Stimulated activated CD8-positive, alpha-beta memory T cell treated with anti-CD3 and anti-CD28 coated beads, Interleukin-7, amount 100 ng/mL, for 4 hours (primary cell): Measurements from ENCODE around the gene SNRNP25.
"Not testable (repeated sequence)": the region's sequence is repeated elsewhere in the genome, so short reads cannot be mapped to it uniquely, and the experiment has no call there.

ENCODE experiments used
- DNase-seq, 2 donors: peaks; one replicate each; pipeline ENCODE4 v3.0.0-alpha.2; 2020; ENCODE audit warnings: low read depth in 2 of 2

The SNRNP25 gene

GRCh38 chr16:41439-42068 is 12.1 kb upstream of the SNRNP25 start:
- no peak for DNase-seq

GRCh38 chr16:42069-42457 is 11.6 kb upstream of the SNRNP25 start:
- DNase-seq: no peak

DNA sequence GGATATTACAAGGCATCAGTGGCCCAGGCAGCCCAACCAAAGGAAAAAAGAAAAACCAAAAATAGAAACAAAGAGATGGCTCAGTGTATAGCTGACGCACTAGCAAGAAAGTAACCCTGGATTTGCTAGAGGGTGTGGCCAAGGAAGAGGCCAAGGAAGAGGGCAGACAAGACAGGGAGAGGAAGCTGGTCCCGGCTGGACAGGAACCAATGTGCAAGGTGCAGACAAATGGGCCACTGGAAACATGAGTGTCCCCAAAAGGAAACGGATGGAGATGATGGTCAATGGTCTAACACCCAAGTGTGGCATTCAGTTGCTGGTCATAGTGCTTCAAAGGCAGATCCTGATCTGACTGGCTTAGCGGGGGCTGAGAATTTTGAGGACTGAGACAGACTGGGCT is 10.9 kb upstream of the SNRNP25 start:
- no peak for DNase-seq

GRCh38 chr16:43294-43693 is 10.3 kb upstream of the SNRNP25 start:
- DNase-seq: no peak

GRCh38 chr16:44655-45054 is 9.0 kb upstream of the SNRNP25 start:
- no peak for DNase-seq

DNA sequence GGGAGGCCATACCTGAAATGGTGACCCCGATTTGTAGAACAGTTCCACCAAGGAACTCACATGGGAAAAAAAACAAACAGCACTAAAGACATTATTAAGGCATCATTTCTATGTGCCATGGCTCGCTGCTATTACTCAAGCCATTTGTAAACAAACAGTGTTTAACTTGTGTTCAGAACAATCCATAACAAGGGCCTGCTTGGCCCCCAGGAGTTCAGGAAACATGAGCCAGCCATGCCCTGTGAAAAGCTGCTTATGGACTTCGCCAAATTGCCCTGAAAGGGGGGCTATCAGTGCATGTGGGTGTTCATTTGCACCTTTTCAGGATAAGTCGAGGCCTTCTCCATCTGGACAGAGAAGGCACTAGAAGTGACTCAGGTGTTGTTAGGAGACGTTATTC is 8.2 kb upstream of the SNRNP25 start:
- DNase-seq: no peak

DNA sequence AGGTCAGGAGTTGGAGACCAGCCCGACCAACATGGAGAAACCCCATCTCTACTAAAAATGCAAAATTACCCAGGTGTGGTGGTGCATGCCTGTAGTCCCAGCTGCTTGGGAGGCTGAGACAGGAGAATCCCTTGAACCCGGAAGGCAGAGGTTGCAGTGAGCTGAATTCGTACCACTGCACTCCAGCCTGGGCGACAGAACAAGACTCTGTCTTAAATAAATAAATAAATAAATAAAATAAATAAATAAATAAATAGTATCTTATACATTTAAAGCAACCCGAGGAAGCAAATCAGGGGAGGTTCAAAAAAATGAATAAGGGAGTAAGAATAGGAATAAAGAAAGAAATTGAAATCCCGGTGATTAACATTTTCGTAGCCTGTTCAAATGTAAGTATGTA is 7.1 kb upstream of the SNRNP25 start:
- not testable (repeated sequence) for DNase-seq

DNA sequence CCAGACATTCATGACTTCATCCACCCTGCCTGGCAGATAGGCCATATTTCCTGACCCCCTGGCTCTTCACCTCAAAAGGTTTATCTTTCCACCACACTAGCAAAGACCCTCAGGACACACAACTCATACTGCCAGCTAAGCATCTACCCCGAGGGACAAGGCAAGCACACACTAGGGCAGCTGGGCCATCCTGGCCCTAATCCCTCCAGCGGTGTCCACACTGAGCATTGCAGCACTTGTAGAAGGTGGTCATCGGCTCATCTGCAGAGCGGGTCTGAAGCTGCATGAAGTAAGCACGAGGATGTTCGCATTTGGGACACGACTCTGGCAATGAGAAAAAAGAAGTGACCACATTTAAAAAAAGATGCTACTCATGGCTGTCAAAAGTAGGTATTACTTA is 6.4 kb upstream of the SNRNP25 start:
- DNase-seq: no peak

GRCh38 chr16:50769-51591 is 2.6 kb upstream of the SNRNP25 start:
- no peak for DNase-seq

GRCh38 chr16:54237-54581 is 581 bp downstream of the SNRNP25 start:
- DNase-seq: no peak

- DNase-seq: no peak
Observed at GRCh38 chr16:55571-56136, 2.0 kb downstream of the SNRNP25 start.

DNA sequence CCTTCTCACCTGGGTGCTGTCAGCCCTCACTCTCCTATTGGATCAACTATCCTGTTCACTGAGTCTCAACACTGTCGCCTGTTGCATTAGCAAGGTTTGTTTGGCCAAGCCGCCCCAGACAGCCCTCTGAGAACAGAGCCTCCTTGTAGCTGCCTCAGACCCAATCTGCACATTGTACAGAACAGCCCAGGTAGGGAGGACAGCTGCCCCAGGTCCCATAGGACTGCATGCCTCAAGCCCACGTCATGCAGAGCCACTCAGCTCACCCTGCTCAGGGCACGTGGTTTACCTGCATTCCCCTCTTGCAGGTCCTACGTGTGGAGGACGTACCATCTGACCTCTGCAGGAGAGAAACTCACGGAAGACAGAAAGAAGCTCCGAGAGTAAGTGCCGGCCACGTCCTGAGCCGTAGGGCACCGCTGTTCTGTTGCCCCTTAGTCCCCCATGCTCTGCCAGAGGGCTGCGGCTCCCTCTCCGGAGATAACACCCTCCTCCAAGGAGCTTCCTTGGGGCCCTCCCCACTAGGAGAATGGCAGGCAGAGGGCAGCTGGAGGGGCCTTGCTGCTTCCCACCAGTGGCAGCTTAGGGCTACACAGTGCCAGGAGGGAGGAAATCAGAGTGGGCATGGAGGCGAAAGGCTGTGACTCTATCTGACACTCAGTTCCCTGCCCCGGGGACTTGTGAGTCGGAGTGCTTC is 2.8 kb downstream of the SNRNP25 start:
- DNase-seq: no peak

GRCh38 chr16:57711-58110 is 4.1 kb downstream of the SNRNP25 start:
- DNase-seq: no peak

DNA sequence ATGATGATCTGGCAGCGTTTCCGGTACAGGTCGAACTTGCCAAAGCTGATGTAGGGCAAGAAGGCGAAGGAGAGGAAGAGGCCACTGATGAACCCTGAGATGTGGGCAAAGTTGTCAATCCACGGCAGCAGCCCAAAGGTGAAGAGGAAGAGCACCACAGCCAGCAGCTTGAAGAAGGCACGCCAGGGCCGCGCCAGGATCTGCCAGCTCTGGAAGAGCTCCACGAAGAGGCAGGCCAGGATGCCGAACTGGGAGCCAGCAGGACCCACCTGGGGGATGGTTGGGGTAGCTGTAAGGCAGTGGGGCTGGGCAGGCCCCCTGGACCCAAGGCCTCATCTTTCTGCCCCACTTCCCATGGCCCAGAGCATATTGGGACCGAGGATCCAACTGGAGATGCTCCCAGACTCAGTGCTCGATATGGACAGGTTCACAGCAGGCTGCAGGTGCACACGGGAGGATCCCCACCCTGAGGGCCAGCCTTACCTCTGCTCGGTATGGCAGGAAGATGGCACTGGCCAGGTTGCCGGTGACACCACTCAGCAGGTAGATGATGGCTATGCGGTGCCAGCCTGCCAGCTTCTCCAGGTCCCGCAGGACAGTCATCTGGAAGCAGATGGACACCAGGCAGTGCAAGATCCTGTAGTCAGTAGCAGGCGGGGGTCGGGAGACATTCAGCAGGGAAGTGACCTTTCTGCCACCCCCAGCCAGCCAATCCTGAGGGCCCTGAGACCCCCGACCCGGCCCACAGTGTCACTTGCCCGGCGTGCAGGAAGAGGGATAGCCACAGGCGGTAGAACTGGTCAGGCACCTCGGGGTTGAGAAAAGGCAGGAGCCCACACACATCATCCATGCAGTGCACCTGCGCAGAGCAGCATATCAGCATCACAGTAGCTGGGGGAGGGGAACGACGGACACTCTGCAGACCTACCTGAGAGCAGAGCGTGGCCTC is 5.1 kb downstream of the SNRNP25 start:
- no peak for DNase-seq

GRCh38 chr16:59440-60059 is 5.9 kb downstream of the SNRNP25 start:
- no peak for DNase-seq

DNA sequence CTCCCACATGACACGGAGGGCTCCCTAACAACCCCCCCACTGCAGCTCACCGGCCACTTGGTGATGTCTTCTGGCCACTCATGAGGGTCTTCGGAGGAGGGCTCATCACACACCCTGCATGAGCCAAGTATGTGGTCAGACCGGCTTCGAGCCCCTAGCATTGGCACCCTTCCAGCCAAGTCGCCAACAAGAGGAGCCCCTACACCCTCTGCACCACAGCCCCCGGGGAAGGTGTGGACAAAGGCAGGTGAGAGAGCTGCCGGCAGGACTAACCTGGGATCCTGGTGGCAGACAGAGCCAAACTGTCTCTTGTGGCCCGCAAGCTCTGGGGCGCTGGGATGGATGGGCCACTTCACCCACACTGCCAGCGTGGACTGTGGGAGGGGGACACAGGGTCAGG is 6.5 kb downstream of the SNRNP25 start:
- DNase-seq: no peak

DNA sequence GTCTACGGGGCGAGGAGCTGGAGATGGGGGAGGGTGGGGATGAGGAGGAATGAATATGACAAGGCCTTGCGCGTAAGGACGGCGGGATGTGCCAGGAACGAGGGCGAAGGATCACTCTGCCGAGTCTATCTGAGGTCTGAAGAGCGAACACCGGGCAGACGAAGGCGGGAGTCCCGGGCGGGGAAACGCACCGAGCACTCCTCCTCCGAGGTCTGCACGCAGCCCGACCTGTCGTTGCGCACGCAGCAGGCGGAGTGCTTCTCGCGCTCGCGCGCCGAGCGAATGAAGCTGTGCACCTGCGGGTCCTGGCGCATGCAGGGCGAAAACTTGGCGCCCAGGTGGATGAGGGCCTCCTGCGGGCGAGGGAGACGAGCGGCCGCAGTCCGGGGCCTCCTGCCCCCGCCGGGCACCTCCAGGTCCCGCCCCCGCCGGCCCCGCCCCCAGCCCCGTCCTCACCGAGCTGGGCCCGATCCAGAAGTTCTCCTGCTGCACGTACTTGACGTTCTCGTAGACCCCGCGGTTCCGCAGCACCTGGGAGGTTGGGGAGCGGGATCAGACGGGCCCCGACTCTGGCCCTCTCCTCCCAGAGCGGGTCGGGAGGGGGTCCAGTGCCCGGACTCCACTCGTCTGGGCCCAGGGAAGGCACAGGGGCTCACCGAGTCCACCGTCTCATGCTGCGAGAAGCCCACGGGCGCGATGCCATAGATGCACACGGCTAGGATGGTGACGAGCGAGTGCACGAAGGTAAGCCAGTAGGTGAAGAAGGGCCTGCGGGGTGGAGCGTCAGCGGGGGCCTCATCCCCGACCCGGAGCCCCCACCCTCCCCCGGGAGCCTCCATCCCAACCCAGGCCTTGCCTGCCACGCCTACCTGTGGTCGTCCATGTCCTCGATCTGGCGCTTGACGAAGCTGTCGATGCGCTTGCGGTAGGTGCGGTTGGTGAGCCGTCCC is 7.6 kb downstream of the SNRNP25 start:
- DNase-seq: no peak

DNA sequence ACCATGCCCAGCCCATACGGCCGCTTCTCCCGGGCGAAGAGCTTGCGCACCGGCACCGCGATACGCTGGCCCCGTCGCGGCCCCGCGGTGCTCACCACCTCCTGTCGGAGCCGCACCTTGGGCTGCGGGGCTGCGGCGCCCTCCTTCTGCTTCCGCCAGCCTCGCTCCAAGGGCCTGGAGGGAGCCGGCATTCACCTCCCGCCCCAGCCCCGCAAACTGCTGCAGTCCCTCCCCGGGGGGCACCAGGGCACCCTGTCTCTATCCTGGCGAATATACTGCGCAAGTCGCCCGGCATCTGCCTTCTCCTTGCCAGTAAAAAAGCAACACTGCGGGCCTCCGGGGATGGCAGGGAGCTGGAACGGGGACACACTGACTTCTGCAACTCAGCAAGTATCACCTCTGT is 8.3 kb downstream of the SNRNP25 start:
- no peak for DNase-seq

DNA sequence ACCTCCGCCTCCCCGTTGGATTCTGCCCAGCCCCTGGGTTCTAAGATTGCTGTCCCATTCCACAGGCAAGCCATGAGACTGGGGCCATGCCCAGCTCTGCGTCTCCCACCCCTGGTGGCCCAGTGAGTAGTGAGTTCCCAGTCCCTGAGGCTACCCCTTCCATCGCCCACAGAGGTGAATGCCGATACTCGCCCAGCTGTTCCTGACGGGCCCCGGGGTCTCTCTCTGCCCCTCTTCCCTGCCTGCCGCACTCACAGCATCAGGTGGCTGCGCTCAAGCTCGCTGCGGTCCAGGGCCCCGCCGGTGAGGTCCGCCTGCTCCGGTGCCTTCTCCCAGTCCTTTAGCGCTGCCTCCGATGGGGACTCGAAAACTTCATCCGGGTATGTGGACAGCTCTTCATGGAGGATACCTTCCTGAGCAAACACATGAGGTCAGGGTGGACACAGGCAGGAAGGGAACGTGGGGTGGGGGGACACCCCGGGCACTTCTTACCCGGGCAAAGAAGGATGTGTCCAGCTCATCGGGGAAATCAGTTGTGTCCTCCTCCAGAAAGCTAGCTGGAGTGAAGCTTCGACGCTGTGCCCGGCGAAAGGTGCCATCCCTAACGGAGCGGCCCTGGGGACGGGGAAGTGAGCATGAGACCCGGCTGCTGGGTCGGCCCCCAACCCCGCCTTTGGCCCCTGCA is 8.8 kb downstream of the SNRNP25 start:
- DNase-seq: no peak
